Measurements from ENCODE around the gene RUVBL2.
"Not testable (repeated sequence)": the region's sequence is repeated elsewhere in the genome, so short reads cannot be mapped to it uniquely, and the experiment has no call there.

RUVBL2 gene

GRCh38 chr19:49017666-49018351 is 24.1 kb downstream of the RUVBL2 start:
- peak overlapping the region; percentile 0 for H3K4me3 ChIP-seq (ENCODE audit: low read depth, low read length)
- TF ChIP-seq, protein P1, sequence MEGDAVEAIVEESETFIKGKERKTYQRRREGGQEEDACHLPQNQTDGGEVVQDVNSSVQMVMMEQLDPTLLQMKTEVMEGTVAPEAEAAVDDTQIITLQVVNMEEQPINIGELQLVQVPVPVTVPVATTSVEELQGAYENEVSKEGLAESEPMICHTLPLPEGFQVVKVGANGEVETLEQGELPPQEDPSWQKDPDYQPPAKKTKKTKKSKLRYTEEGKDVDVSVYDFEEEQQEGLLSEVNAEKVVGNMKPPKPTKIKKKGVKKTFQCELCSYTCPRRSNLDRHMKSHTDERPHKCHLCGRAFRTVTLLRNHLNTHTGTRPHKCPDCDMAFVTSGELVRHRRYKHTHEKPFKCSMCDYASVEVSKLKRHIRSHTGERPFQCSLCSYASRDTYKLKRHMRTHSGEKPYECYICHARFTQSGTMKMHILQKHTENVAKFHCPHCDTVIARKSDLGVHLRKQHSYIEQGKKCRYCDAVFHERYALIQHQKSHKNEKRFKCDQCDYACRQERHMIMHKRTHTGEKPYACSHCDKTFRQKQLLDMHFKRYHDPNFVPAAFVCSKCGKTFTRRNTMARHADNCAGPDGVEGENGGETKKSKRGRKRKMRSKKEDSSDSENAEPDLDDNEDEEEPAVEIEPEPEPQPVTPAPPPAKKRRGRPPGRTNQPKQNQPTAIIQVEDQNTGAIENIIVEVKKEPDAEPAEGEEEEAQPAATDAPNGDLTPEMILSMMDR (IDR thresholded peaks at IDR 0.05; ENCODE audit: insufficient read depth, low read depth, low read length, missing control alignments) = peak; percentile 57
- DNase-seq (ENCODE audit: low read depth) = peak; percentile 64

DNA sequence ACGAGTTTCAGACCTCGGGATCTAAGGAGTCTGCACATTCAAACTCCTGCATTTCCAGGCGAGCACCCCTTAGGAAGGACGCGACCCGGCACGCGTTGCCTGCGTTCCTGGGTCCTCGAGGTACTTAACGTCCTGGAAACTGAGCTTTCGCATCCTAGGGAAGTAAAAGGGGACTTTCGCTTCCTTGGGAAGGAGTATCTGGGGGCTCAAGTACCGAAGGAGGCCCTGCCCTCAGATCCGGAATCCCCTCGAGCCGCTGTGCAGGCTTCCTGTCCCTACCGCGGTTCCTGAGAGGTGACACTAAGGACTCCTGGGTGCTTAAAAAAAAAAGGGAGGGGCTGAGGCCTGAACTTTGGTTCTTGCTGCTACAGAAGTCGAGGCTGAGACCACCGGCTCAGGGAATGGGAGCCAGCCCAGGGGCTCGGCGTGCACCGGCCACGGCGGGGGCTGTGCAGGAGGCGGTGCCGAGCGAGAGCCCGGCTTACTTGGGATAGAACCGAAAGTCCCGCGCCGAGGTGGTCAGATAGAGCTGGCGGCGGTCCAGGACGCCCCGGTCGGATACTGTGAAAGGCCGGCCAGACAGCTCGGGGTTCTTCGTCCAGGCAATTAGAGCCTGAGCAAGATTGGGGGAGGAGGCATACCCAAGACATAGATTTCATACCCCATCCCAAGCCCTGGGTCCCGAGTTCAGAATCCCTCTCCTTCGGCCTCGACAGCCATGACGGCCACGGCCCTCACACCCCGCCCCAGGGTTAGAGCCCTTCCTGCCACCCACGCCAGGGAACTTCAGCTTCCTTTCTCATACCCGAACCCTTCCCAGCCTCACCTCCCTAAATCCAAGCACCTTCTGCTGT is 24.9 kb downstream of the RUVBL2 start:
- DNase-seq (ENCODE audit: low read depth) = not testable (repeated sequence)
- H3K4me3 ChIP-seq (ENCODE audit: low read depth, low read length) = peak overlapping the region; percentile 0

GRCh38 chr19:49019242-49019932 is 25.7 kb downstream of the RUVBL2 start:
- peak; percentile 41 for DNase-seq (ENCODE audit: low read depth)
- no peak overlapping the region for H3K4me3 ChIP-seq (ENCODE audit: low read depth, low read length)
- TF ChIP-seq, protein P1 (IDR thresholded peaks at IDR 0.05; ENCODE audit: insufficient read depth, low read depth, low read length, missing control alignments) = no peak

- DNase-seq (ENCODE audit: low read depth) = no peak
- no peak overlapping the region for H3K4me3 ChIP-seq (ENCODE audit: low read depth, low read length)
- TF ChIP-seq, protein P1 (IDR thresholded peaks at IDR 0.05; ENCODE audit: insufficient read depth, low read depth, low read length, missing control alignments) = no peak
These were observed 26.7 kb downstream of the RUVBL2 start for GRCh38 chr19:49020342-49020741.

GRCh38 chr19:49020931-49021895 is 27.5 kb downstream of the RUVBL2 start:
- DNase-seq (ENCODE audit: low read depth) = no peak
- no peak overlapping the region for H3K4me3 ChIP-seq (ENCODE audit: low read depth, low read length)
- TF ChIP-seq, protein P1 (IDR thresholded peaks at IDR 0.05; ENCODE audit: insufficient read depth, low read depth, low read length, missing control alignments) = no peak

- no peak overlapping the region for H3K4me3 ChIP-seq (ENCODE audit: low read depth, low read length)
- TF ChIP-seq, protein P1 (IDR thresholded peaks at IDR 0.05; ENCODE audit: insufficient read depth, low read depth, low read length, missing control alignments) = no peak
- DNase-seq (ENCODE audit: low read depth) = no peak
These were observed 28.4 kb downstream of the RUVBL2 start for GRCh38 chr19:49022116-49022515.

- not testable (repeated sequence) for DNase-seq (ENCODE audit: low read depth); H3K4me3 ChIP-seq (ENCODE audit: low read depth, low read length)
These were observed 30.5 kb downstream of the RUVBL2 start, which contains the start of gene CGB3 for GRCh38 chr19:49024233-49024632. CGB3 (minus strand) TSS chr19:49024333; CDS start chr19:49023971, 362 bp downstream.

DNA sequence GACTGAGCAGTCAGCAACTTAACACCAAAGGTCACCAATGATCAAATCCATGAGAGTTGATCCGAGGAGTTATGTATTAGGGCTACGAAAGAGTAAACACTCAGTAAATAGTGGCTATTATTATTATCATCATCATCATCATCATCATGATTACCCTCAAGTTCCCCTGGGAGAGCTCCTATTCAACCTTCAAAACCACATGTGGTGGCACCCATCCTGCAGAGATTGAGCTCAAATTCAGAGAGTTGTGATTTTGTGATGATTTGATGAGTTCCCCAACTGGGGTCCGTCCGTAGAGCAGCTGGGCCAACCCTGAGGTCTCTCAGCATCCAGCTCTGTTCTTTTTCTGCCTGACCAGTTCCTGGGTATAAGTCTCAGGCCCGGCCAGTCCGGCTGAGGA is 31.4 kb downstream of the RUVBL2 start:
- DNase-seq (ENCODE audit: low read depth); H3K4me3 ChIP-seq (ENCODE audit: low read depth, low read length): not testable (repeated sequence)

DNA sequence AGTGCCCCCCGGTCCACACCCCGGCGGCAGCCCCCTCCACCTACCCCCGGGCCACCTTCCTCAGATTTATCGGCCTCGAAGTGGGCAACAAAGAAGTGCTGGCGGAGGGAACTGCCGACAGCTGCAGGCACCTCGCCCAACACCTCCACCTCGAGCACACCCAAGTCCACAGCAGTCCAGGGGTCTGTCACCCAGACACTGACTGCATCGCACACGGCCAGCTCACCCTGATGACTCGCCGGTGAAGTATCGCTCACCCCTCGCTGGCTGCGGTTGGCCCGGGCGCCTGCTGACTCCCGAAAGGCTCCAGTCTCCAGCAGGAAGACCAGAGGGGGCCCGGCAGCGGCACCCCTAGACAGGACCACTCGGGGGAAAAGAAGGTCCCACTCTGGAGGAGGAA is 31.9 kb downstream of the RUVBL2 start:
- H3K4me3 ChIP-seq (ENCODE audit: low read depth, low read length); DNase-seq (ENCODE audit: low read depth): not testable (repeated sequence)

DNA sequence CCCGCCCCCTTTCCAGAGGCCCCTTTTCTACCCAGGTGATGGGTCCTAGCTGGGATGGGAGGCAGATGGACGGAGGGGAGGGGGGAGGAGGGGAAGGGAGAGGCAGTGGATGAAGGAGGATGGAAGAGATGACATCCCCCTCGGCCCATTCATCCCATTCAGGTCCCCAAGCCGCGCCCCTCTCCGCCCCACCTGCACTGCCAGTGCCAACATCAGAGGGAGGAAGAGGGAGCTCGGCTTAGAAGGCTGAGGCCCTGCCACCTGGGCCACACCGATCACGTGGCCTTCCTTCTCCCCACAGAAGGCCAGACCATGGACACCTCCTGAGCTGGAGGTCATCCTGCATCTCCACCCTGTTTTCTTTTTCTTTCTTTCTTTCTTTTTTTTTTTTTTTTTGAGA is 35.0 kb downstream of the RUVBL2 start:
- not testable (repeated sequence) for H3K4me3 ChIP-seq (ENCODE audit: low read depth, low read length); DNase-seq (ENCODE audit: low read depth)

DNA sequence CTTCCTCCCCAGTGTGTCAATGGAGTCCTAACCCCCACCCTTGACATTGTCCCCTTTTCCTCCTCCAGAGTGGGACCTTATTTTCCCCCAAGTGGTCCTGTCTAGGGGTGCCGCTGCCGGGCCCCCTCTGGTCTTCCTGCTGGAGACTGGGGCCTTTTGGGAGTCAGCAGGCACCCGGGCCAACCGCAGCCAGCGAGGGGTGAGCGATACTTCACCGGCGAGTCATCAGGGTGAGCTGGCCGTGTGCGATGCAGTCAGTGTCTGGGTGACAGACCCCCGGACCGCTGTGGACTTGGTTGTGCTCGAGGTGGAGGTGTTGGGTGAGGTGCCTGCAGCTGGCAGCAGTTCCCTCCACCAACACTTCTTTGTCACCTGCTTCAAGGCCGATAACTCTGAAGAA is 36.1 kb downstream of the RUVBL2 start:
- H3K4me3 ChIP-seq (ENCODE audit: low read depth, low read length) = not testable (repeated sequence)

More for the DNA sequence above, 36.1 kb downstream of the RUVBL2 start:
- DNase-seq (ENCODE audit: low read depth) = not testable (repeated sequence)

All from GM12865 (cell line).